Cardiac muscle cell (in vitro differentiated cells and primary cell): ENCODE measurements around the gene ARPP21. TPM values are rescaled to one million over a fixed set of nuclear protein-coding genes. Genes with fewer than 3 reads are reported as not detected.

ENCODE experiments used
- DNase-seq, 2 donors: peaks; one replicate each; pipeline versions ENCODE4 v3.0.0 to v3.0.0-alpha.2; 2010 to 2017; ENCODE audit warnings: low read depth in 1 of 2, low spot score in 1 of 2
- H3K27ac ChIP-seq: fragments of 200-600 bp; sonication (generic); 2 replicates; pipeline ENCODE4 v1.5.1; 2016
- H3K27me3 ChIP-seq: fragments of 200-600 bp; sonication (generic); 2 replicates; pipeline ENCODE4 v1.6.0; 2016; ENCODE audit warnings: control low read depth
- H3K36me3 ChIP-seq: fragments of 200-600 bp; sonication (generic); 2 replicates; pipeline ENCODE4 v1.5.1; 2016; ENCODE audit warnings: control low read depth
- H3K4me1 ChIP-seq: fragments of 200-600 bp; sonication (generic); 2 replicates; pipeline ENCODE4 v1.8.1; 2017; ENCODE audit warnings: low read depth, mild to moderate bottlenecking, mixed run types
- H3K4me3 ChIP-seq: fragments of 200-600 bp; sonication (generic); 2 replicates; pipeline ENCODE4 v1.5.1; 2016; ENCODE audit warnings: mild to moderate bottlenecking
- H3K9me3 ChIP-seq: fragments of 200-600 bp; sonication (generic); 2 replicates; pipeline ENCODE4 v1.5.1; 2017; ENCODE audit warnings: low read depth, mild to moderate bottlenecking, control low read depth
- CTCF ChIP-seq: IDR thresholded peaks from 2 replicates; pipeline ENCODE4 v1.5.1; 2012; ENCODE audit warnings: low read depth, mild to moderate bottlenecking, low read length
- polyA plus RNA-seq: library from polyadenylated mRNA; unstranded; fragments of >200 nt; fragmentation: Nextera tagmentation; extraction: Ambion mirVana; gene quantifications from 2 replicates; pipeline ENCODE4 v1.2.1, GENCODE V29; 2016
- total RNA-seq: library from RNA; depleted of rRNA; stranded (reverse); fragments of >200 nt; gene quantifications from 2 replicates; pipeline ENCODE4 v1.2.3, GENCODE V29; 2016

Gene ARPP21
- total and polyA plus RNA-seq, 2 experiments from 2014 or later: 0.04 TPM; not detected in 1

GRCh38 chr3:35663471-35663870 is 24.1 kb downstream of the ARPP21 start:
- TF ChIP-seq CTCF: no peak
- DNase-seq: no peak
- Histone ChIP-seq H3K4me1 (peaks cover 10% of the 10 kb centered on the region), H3K4me3 (no peak overlapping the region), H3K36me3 (no peaks in the 10 kb centered on the region), H3K27me3 (no peaks in the 10 kb centered on the region), H3K27ac (no peak overlapping the region), H3K9me3 (no peaks in the 10 kb centered on the region)

DNA sequence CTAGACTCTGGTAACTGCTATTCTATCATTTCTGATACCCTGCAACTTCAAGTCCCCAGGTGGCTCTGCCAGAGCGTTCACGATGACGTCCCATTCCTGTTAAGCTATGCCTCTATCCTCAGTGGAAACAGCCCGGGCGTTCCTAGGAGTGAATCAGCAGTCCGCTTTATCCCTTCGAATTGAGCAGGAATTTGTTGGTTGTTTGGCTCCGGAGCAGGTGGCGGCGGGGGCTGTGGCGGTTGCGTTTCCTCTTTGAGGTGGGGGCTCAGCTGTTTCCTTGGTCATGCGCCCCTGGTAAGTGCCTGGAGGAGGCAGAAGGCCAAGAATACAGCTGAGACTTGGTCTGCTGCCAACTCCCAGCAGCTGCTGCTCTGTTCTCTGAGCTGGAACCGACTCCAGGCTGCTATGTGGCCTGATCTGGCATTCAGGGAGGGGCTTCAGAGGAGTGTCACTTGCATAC is 25.2 kb downstream of the ARPP21 start:
- no peak overlapping the region for H3K27ac ChIP-seq
- no peak overlapping the region for H3K4me3 ChIP-seq
- TF ChIP-seq CTCF: no peak
- H3K4me1 ChIP-seq: peaks cover 9% of the 10 kb centered on the region
- H3K9me3 ChIP-seq: no peaks in the 10 kb centered on the region
- no peaks in the 10 kb centered on the region for H3K27me3 ChIP-seq
- no peaks in the 10 kb centered on the region for H3K36me3 ChIP-seq
- DNase-seq: peak; percentile 72 to 81

DNA sequence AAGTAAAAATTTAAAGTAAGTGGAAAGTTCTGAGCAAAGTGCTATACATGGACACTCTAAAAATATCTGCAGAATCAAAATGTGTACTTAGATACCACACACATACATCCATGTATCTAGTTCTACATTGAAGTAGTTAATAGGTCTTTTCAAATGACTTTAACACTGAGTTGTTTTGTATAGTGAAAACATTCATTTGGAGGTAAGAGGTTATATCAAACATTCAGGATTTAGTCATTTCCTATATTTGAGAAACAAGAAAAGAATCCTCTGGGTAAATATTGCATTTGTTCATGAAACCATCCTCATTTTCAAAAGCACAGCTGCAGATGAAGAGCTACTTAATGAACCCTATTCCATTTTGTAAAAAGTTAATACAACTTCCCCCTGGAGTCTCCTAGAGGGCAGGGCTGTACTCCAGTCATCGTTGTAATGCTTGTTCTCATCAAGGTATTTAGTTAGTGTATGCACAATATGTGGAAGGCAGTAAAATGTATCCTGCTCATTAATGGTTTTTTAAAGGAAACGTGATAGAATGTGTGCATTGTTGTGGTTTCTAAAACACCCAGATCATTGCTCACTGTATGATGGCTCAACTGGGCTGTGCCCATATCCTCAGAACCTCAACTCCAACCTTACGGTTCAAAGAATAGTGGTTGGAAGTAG is 26.2 kb downstream of the ARPP21 start:
- H3K4me1 ChIP-seq: peaks cover 8% of the 10 kb centered on the region
- H3K4me3 ChIP-seq: no peak overlapping the region
- H3K27ac ChIP-seq: no peak overlapping the region
- H3K9me3 ChIP-seq: no peaks in the 10 kb centered on the region
- no peak for DNase-seq
- TF ChIP-seq CTCF: no peak
- H3K27me3 ChIP-seq: no peaks in the 10 kb centered on the region
- no peaks in the 10 kb centered on the region for H3K36me3 ChIP-seq

DNA sequence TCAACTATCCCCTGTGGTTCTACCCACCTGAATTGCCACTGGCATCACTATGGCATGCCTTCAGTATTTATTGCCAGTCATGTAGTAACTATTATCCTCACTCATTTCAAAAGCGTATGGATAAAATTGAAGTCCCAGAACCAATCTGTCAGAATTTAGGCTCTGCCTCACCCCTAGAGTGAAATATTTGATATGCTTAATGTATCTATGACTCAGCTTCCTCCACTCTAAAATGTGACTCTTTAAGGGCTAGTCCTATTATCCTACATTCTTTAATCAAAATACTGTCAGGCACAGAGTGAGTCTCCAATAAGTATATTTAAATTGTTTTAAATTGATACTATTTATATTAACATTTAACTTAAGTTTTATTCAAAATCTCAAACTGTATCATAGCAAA is 27.6 kb downstream of the ARPP21 start:
- peaks cover 8% of the 10 kb centered on the region for H3K4me1 ChIP-seq
- DNase-seq: no peak
- no peak overlapping the region for H3K27ac ChIP-seq
- no peaks in the 10 kb centered on the region for H3K9me3 ChIP-seq
- TF ChIP-seq CTCF: no peak
- H3K4me3 ChIP-seq: no peak overlapping the region
- no peaks in the 10 kb centered on the region for H3K27me3 ChIP-seq
- no peaks in the 10 kb centered on the region for H3K36me3 ChIP-seq

- no peak overlapping the region for H3K4me3 ChIP-seq
- TF ChIP-seq CTCF: no peak
- DNase-seq: no peak
- no peak overlapping the region for H3K27ac ChIP-seq
- no peaks in the 10 kb centered on the region for H3K9me3 ChIP-seq
- H3K27me3 ChIP-seq: no peaks in the 10 kb centered on the region
- no peaks in the 10 kb centered on the region for H3K36me3 ChIP-seq
- H3K4me1 ChIP-seq: no peaks in the 10 kb centered on the region
Observed at GRCh38 chr3:35670408-35670965, 31.2 kb downstream of the ARPP21 start.
